Ovary (tissue), 3 donors: Measurements from ENCODE around the gene RBAK.

ENCODE experiments used
- EP300 ChIP-seq: sonication (generic); formaldehyde crosslinking; IDR thresholded peaks from one replicate; pipeline ENCODE4 v1.6.1; 2017; ENCODE audit warnings: antibody characterized with exemption
- TF ChIP-seq, protein P1 (sequence below), 3 donors: fragments of 450-650 bp in 2 of 3; fragments of 200-600 bp in 1 of 3; IDR thresholded peaks; one replicate each; pipeline versions ENCODE4 v1.5.1 to v1.8.0; 2016 to 2022; ENCODE audit warnings: antibody characterized with exemption in 3 of 3, mild to moderate bottlenecking in 1 of 3
- donor health status: DM: no; HTN: no; CAD: no.

DNA sequence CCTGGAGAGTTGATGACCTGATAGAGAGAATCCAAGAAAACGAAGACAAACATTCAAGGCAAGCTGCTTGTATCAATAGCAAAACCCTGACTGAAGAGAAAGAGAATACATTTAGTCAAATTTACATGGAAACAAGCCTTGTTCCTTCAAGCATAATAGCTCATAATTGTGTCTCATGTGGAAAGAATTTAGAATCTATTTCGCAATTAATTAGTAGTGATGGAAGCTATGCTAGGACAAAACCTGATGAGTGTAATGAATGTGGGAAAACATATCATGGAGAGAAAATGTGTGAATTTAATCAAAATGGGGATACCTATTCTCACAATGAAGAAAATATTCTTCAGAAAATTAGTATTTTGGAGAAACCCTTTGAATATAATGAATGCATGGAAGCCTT is 18.0 kb downstream of the RBAK start:
- TF ChIP-seq, protein P1, sequence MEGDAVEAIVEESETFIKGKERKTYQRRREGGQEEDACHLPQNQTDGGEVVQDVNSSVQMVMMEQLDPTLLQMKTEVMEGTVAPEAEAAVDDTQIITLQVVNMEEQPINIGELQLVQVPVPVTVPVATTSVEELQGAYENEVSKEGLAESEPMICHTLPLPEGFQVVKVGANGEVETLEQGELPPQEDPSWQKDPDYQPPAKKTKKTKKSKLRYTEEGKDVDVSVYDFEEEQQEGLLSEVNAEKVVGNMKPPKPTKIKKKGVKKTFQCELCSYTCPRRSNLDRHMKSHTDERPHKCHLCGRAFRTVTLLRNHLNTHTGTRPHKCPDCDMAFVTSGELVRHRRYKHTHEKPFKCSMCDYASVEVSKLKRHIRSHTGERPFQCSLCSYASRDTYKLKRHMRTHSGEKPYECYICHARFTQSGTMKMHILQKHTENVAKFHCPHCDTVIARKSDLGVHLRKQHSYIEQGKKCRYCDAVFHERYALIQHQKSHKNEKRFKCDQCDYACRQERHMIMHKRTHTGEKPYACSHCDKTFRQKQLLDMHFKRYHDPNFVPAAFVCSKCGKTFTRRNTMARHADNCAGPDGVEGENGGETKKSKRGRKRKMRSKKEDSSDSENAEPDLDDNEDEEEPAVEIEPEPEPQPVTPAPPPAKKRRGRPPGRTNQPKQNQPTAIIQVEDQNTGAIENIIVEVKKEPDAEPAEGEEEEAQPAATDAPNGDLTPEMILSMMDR (IDR thresholded peaks at IDR 0.05), result no peak
- TF ChIP-seq EP300, result no peak
